GM23248 (cell line): ENCODE measurements around the gene CCT6B.

Source experiments
- EZH2 ChIP-seq: fragments of 200-600 bp; sonication (generic); IDR thresholded peaks from 2 replicates; pipeline ENCODE4 v1.6.1; 2018; ENCODE audit warnings: antibody characterized with exemption, mild to moderate bottlenecking; ENCODE audit not compliant: insufficient read depth, poor library complexity, severe bottlenecking
- EZH2phosphoT487 ChIP-seq: fragments of 200-600 bp; sonication (generic); IDR thresholded peaks from 2 replicates; pipeline ENCODE4 v1.6.1; 2018; ENCODE audit warnings: antibody characterized with exemption, moderate library complexity, mild to moderate bottlenecking, low read depth; ENCODE audit not compliant: insufficient read depth

- TF ChIP-seq EZH2 = no peak
- no peak for TF ChIP-seq EZH2phosphoT487
Measured at GRCh38 chr17:34920676-34921075, 40.6 kb downstream of the CCT6B start.
